ENCODE data around the gene ABCC3.

DNA sequence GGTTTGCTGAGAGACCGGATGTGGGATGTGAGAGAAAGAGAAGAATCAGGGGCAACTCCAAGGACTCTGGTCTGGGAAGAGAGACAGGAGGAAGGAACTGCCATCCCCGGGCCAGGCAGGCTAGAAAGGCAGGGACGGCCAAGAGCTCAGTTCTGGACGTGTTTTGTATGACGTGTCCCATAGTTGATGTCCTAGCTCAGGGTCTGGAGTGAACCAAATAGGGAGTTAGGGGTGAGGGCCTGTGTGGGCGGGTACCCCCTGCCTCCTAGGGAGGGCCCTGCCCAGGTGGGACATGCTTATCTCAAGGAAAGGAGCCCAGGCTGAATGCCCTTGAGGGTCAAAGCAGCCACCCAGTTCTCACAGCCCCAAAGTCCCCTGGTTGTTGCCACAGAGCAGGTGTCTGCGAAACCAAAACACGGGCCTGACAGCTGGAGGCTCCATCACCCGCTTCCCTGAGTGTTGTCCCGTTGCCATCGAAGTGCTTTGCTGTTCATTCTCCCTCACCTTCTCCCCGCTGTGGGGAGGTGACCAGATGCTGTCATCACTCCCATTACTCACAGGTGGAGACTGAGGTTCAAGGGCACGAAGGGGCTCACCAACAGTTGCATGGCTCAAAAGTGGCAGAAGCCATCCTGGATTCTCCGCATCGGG, 7.5 kb downstream of the ABCC3 start:
- TF ChIP-seq, protein P1, sequence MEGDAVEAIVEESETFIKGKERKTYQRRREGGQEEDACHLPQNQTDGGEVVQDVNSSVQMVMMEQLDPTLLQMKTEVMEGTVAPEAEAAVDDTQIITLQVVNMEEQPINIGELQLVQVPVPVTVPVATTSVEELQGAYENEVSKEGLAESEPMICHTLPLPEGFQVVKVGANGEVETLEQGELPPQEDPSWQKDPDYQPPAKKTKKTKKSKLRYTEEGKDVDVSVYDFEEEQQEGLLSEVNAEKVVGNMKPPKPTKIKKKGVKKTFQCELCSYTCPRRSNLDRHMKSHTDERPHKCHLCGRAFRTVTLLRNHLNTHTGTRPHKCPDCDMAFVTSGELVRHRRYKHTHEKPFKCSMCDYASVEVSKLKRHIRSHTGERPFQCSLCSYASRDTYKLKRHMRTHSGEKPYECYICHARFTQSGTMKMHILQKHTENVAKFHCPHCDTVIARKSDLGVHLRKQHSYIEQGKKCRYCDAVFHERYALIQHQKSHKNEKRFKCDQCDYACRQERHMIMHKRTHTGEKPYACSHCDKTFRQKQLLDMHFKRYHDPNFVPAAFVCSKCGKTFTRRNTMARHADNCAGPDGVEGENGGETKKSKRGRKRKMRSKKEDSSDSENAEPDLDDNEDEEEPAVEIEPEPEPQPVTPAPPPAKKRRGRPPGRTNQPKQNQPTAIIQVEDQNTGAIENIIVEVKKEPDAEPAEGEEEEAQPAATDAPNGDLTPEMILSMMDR (IDR thresholded peaks at IDR 0.05; ENCODE audit: low read depth, low read length, poor library complexity, severe bottlenecking), result no peak
- no peak for TF ChIP-seq EZH2phosphoT487 (IDR thresholded peaks at IDR 0.05; ENCODE audit: borderline replicate concordance, low read length)

Data from DOHH2 (cell line).